HepG2 (cell line): Measurements from ENCODE around the gene UBE2C. TPM values are rescaled to one million over a fixed set of nuclear protein-coding genes. Genes with fewer than 3 reads are reported as not detected.

ENCODE experiments used
- ARNT2 ChIP-seq: sonication (generic); formaldehyde crosslinking; IDR thresholded peaks from 2 replicates; pipeline ENCODE4 v1.8.0; 2022; ENCODE audit warnings: mild to moderate bottlenecking, low read depth, missing genetic modification reagents, moderate library complexity
- BRCA1 ChIP-seq: sonication (generic); formaldehyde crosslinking; IDR thresholded peaks from 2 replicates; pipeline ENCODE4 v1.4.0; 2020; ENCODE audit warnings: missing genetic modification reagents
- GLI4 ChIP-seq: sonication (generic); formaldehyde crosslinking; IDR thresholded peaks from 2 replicates; pipeline ENCODE4 v1.5.1; 2020; ENCODE audit warnings: missing genetic modification reagents, mild to moderate bottlenecking, moderate library complexity, borderline replicate concordance
- KDM1A ChIP-seq: IDR thresholded peaks from 2 replicates; pipeline ENCODE4 v1.6.1; 2016; ENCODE audit warnings: missing compliant biosample characterization
- KMT2A ChIP-seq: sonication (generic); formaldehyde crosslinking; IDR thresholded peaks from 2 replicates; pipeline ENCODE4 v1.4.0; 2020; ENCODE audit warnings: missing genetic modification reagents
- ONECUT2 ChIP-seq: sonication (generic); formaldehyde crosslinking; IDR thresholded peaks from 2 replicates; pipeline ENCODE4 v1.4.0; 2020; ENCODE audit warnings: missing genetic modification reagents
- PAXIP1 ChIP-seq: sonication (generic); formaldehyde crosslinking; conservative IDR thresholded peaks from 2 replicates; pipeline ENCODE4 v1.4.0; 2020; ENCODE audit warnings: mild to moderate bottlenecking, missing genetic modification reagents, moderate library complexity
- RCOR2 ChIP-seq: IDR thresholded peaks from 2 replicates; pipeline ENCODE4 v1.6.1; 2016; ENCODE audit warnings: missing biosample characterization, missing genetic modification reagents
- SAFB2 ChIP-seq: sonication (generic); formaldehyde crosslinking; IDR thresholded peaks from 2 replicates; pipeline ENCODE4 v1.5.1; 2020; ENCODE audit warnings: missing genetic modification reagents, low read depth, mild to moderate bottlenecking, borderline replicate concordance
- THAP11 ChIP-seq: IDR thresholded peaks from 2 replicates; pipeline ENCODE4 v1.6.1; 2016; ENCODE audit warnings: missing biosample characterization, missing genetic modification reagents
- ZFAT ChIP-seq: sonication (generic); formaldehyde crosslinking; conservative IDR thresholded peaks from 2 replicates; pipeline ENCODE4 v1.8.1; 2023; ENCODE audit warnings: missing genetic modification reagents, inconsistent platforms
- ZFP90 ChIP-seq: sonication (generic); formaldehyde crosslinking; IDR thresholded peaks from 2 replicates; pipeline ENCODE4 v1.8.0; 2022; ENCODE audit warnings: missing genetic modification reagents, mild to moderate bottlenecking, inconsistent platforms, borderline replicate concordance
- ZNF225 ChIP-seq: sonication (generic); formaldehyde crosslinking; IDR thresholded peaks from 2 replicates; pipeline ENCODE4 v1.4.0; 2020; ENCODE audit warnings: mild to moderate bottlenecking, missing genetic modification reagents
- ZNF280D ChIP-seq: sonication (generic); formaldehyde crosslinking; IDR thresholded peaks from 2 replicates; pipeline ENCODE4 v1.5.1; 2020; ENCODE audit warnings: mild to moderate bottlenecking, missing genetic modification reagents
- ZNF362 ChIP-seq: sonication (generic); formaldehyde crosslinking; IDR thresholded peaks from 2 replicates; pipeline ENCODE4 v1.4.0; 2020; ENCODE audit warnings: missing genetic modification reagents, mild to moderate bottlenecking, borderline replicate concordance
- ZNF510 ChIP-seq: sonication (generic); formaldehyde crosslinking; IDR thresholded peaks from 2 replicates; pipeline ENCODE4 v1.4.0; 2020; ENCODE audit warnings: low read depth, mild to moderate bottlenecking, missing genetic modification reagents
- ZNF563 ChIP-seq: sonication (generic); formaldehyde crosslinking; IDR thresholded peaks from 2 replicates; pipeline ENCODE4 v1.8.0; 2022; ENCODE audit warnings: mild to moderate bottlenecking, moderate library complexity, missing genetic modification reagents
- ZNF740 ChIP-seq: sonication (generic); formaldehyde crosslinking; IDR thresholded peaks from 2 replicates; pipeline ENCODE4 v1.4.0; 2020; ENCODE audit warnings: missing genetic modification reagents
- ZNF777 ChIP-seq: sonication (generic); formaldehyde crosslinking; IDR thresholded peaks from 2 replicates; pipeline ENCODE4 v1.4.0; 2020; ENCODE audit warnings: missing genetic modification reagents
- polyA plus RNA-seq, 8 experiments: library from polyadenylated mRNA; depleted of rRNA in 3 of 8; stranded (reverse) in 7 of 8; unstranded in 1 of 8; fragments of >200 nt; fragmentation: Illumina TruSeq in 4 of 8; extraction: Trizol in 4 of 8; gene quantifications; 2 replicates each; pipeline versions ENCODE4 v1.2.1 to v1.2.3, GENCODE V29; 2011 to 2016; ENCODE audit warnings: low read depth in 4 of 8, missing spikeins in 1 of 8, mixed read lengths in 1 of 8; ENCODE audit not compliant: insufficient read depth in 1 of 8
- total RNA-seq, 5 experiments: library from RNA; depleted of rRNA; stranded (reverse); fragments of >200 nt; fragmentation: Illumina TruSeq; extraction: Trizol; gene quantifications; 2 replicates each; pipeline ENCODE4 v1.2.3, GENCODE V29; 2016; ENCODE audit warnings: low read depth in 1 of 5

UBE2C gene
- total and polyA plus RNA-seq, 2 of the 13 experiments (the other 11 are each of a cell fraction or from before 2014, with no cell fraction given), result 100 to 123 TPM

GRCh38 chr20:45833883-45834796 is 21.7 kb downstream of the UBE2C start (continued):
- TF ChIP-seq ZFP90 (CRISPR knock-in tag) (no peak; the same call in 1 of the 2 replicates), ZNF740 (peak; percentile 60), ZNF280D (CRISPR knock-in tag) (no peak), ONECUT2 (CRISPR knock-in tag) (no peak), BRCA1 (CRISPR knock-in tag) (no peak), PAXIP1 (CRISPR knock-in tag) (no peak), ZNF225 (peak; percentile 85), ZNF777 (peak; percentile 68), ZNF362 (CRISPR knock-in tag) (no peak; the same call in 1 of the 2 replicates), ZNF563 (CRISPR knock-in tag) (peak; percentile 88), RCOR2 (CRISPR knock-in tag) (peak; percentile 46), ZNF510 (peak; percentile 58; the same call in 1 of the 2 replicates), SAFB2 (CRISPR knock-in tag) (peak; percentile 45; the same call in 1 of the 2 replicates), THAP11 (CRISPR knock-in tag) (no peak; the same call in 1 of the 2 replicates), GLI4 (CRISPR knock-in tag) (peak; percentile 10; the same call in 1 of the 2 replicates), KMT2A (CRISPR knock-in tag) (no peak; the same call in 1 of the 2 replicates), KDM1A (CRISPR knock-in tag) (peak; percentile 85), ZFAT (CRISPR knock-in tag) (no peak), ARNT2 (CRISPR knock-in tag) (peak; percentile 26; the same call in 1 of the 2 replicates)
